CMK (cell line): Measurements from ENCODE around the gene MCF2L2.
"Not testable (repeated sequence)": the region's sequence is repeated elsewhere in the genome, so short reads cannot be mapped to it uniquely, and the experiment has no call there.

ENCODE experiments used
- DNase-seq: peaks from one replicate; pipeline ENCODE4 v3.0.0-alpha.2; 2010; ENCODE audit warnings: low read depth

MCF2L2 gene

DNA sequence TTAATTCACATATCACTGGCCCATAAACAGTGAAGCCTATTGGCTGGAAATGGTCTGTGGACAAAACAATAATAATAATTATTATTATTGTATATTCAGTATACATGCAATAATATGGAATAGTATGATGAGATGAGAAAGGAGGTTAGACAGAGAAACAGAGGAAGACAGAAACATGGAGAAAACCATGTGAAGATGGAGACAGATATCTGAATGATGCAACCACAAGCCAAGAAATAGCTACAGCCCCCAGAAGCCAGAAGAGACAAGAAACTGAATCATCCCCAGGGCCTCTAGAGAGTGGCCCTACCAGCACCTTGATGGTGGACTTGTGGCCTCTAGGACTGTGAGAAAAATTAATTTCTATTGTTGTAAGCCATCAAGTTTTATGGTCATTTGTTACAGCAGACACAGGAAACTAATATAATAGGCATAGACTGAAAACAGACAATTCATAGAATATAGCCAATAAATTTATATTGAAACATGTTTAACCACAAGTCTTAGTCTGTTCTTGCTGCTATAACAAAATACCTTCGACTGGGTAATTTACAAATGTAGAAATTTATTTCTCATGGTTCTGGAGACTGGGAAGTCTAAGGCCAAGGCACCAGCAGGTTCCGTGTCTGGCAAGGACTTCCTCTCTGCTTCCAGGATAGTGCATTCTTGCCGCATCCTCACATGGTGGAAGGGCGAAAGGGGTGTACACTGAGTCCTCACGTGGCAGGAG, 31.6 kb downstream of the MCF2L2 start:
- no peak for DNase-seq

DNA sequence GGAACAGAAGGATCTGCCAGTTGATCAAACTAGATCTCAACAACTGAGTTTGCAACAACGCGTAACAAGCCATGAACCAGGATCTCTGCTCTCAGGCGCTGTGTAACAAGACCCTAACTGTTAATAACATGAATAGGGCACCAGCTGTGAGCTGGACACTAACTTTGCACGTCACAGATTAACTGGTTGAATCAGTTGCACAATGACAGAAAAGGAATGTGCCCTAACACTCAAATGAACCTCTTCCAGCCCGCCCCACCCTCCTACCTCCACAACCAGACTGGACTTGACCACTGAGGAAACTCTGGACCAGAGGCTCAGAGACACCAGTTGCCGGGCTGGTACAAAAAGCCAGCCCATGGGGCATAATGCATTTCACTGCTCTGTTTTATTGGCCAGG, 34.3 kb downstream of the MCF2L2 start:
- no peak for DNase-seq

DNA sequence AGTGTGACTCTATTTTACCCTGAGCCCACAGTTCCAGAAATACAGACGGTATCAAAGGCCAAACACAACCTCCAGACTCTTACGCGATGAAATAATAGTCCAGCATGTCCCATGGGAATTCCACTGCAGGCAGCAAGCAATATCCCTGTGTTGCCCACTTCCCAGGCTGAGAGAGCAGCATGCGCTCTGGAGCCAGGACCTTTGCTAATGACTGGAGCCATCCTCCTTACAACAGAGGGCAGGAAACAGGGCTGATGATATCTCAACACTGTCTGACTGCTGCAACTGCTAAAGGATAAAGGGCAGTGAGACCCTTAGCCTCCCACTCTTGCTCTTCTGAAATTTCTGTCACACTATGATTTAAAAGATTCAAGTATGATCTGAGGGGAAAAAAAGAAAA, 34.8 kb downstream of the MCF2L2 start:
- no peak for DNase-seq

DNA sequence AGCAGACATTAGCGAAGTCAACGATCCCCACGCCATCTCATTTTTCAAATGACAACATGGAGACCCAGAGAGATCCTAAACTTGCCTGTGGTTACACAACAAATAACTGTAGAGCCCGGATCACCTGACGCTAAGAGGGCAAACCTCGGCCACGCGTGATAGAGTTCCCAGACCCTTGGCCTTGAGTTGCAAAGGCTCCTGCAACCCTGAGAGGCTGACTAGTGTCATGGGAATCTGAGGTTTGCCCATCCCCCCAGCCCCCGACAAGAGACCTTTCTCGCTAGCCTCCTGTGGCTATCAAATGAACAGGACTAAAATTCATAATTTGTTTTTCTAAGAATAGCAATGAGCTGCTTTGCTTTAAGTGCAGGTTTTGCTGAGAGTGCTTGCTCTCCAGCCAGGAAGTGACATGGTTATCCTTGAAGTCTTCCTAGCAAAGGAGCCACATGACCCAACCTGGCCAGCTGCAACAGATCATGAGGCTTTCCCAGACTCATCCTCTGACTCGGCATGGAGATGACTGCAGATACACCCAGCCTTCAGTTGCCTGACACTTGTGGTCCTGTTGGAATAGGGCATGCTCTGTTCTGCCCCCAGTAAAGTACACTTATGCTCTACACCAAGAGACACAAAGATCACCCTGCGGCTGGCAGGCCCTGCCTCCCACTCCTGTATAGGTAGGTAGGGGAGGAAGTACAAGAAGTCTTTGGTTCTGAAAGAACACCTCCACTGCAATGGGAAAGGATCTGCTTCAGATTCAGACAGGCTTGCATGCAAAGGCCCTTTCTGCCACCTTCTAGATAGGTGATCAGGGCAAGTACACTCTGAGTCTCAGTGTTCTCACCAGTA, 36.0 kb downstream of the MCF2L2 start:
- no peak for DNase-seq

DNA sequence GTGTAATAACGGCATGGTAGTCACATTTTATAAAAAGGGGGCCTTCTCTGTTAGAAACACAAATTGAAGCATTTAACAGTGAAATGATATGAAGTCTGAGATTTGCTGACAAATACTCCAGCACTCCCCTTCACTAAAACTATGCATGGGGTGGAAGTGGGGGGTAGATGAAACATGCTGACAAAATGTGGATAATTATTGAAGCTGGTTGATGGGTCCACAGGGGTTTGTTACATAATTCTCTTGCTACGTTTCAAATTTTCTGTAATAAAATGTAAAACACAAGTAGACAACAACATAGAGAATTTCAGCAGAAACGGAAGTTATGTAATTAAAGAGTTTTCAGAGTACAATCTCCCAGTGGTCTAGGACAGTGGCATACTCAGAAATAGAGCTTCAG, 37.0 kb downstream of the MCF2L2 start:
- DNase-seq, result no peak

DNA sequence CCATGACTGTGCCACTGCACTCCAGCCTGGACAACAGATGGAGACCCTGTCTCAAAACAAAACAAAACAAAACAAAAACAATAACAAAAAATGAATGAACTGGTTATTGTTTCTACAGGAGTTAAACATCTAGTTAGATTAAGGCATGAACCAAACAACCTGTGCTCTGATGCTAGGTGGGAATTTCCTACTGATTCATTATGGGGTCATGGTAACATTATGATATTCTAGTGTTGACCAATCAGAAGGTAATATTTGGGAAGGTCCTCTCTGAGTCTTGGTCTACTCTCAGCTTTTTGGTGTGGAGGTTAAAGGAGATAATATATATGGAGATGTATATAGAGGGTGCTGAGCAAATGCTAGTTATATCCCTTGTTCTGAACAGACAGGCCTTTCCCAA, 37.6 kb downstream of the MCF2L2 start:
- DNase-seq, result no peak

DNA sequence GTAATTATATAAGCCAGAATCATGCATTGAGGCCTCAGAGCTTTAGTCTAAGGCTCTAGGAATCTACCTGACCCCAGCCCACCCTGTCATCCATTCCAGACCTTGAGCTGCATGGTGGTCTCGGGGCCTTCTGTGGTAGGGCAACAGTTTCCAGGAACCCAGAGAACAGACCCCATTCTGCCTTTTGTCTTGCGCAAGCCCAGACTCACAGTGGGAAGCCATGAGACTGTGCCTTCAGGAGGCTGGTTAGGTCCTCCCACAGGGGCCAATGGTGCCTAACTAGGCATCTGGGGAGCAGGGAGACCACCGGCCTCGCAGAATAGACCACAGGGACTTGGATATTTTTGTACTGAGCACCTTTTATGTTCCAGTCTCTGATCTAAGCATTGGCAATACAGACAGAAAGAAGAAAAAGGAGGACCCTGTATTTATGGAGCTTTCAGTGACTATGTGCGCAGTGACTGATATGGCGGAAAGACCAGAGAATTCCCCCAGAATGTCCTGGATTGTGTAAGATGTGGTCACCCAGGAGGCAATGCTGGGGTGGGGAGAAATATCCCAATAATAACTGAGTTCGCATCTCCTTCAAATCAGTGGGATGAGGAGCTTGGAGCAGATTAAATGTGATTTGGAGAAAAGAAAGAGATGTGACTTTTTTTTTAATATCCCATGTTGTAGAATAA, 40.1 kb downstream of the MCF2L2 start:
- DNase-seq, result no peak

DNA sequence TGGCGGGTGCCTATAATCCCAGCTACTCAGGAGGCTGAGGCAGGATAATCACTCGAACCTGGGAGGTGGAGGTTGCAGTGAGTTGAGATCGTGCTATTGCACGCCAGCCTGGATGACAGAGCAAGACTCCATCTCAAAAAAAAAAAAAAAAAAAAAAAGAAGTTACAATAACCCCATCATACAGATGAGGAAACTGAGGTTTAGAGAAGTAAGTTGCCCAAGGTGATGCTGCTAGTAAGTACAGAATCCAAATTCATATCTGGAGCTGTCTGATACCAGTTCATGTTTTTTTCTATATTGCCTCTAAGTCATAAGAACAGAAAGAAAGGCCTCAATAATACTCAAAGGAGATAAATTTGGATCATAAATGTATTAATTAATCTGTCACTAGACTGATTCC, 40.6 kb downstream of the MCF2L2 start:
- DNase-seq, result no peak

DNA sequence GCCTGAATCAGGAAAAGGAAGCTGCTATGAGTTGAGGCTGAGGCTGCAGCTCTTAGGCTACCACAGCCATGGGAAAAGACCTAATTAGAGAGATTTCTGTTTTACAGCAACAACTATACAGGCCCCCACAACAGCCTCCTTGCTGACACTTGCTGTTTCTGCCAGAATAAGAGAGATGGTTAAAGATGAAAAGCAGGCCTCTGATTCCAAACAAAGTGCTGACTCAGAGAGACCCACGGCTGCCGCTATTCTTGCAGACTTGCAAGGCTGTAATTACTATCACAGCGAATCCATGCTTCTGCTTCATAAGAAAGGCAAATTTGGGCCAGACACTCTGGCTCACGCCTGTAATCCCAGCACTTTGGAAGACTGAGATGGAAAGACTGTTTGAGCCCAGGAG, 41.8 kb downstream of the MCF2L2 start:
- DNase-seq, result no peak

DNA sequence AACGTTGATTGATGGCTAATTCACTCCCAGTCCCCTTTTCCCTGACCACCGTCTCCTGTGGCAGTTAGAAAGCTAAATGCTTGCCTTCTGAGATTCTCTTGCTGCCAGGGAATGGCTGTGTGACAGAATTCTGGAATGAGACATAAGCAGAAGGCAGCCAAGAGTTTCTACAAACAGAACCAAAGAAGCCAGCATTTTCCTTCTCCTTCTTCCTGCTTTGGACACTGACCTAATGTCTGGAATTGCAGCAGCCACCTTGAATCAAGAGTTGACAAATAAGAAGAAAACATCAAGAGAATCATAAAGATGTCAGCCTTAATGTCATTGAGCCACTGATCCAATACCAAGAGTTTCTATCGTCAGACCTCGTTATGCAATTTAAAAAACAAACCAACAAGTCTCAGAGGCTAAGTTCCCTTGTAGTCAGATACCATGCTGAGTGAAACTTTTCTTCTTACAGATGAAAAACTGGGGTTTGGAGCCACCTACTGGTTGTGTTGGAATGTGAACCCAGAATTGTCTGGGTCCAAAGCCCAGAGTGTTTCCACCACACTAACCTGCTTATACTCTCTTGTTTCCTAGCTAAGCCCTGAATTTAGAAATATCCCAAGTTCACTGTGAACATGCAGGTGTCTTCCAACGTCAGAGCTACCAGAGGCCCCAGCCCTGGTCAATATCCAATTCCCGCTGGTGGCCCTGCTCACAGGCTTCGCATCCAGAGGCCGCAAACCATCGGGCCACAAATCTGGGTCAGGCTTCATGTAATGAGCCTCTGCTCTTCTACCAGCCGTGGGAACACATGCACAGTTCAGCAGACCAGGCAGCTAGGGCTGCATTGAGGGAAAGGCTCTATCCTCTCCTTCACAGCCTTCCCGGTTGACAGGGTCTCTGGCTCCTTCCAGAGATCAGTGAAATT, 42.5 kb downstream of the MCF2L2 start:
- no peak for DNase-seq

DNA sequence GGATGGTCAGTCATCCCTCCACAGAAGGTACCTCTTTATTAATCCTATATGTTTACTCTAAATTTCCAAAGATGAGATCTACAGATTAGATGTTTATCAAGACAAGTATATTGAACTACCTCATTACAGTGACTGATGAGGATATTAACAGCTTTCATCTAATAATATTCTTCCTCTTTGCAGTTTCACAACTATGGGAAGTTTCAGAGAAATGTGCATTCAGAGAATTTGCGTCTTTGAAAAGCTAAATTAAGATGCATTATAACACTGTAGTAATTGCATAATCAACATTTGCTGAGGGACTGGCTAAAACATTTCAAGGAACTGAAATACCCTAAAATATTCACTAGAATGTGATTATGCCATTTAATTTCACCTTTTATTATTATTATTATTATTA, 46.7 kb downstream of the MCF2L2 start:
- DNase-seq, result no peak

DNA sequence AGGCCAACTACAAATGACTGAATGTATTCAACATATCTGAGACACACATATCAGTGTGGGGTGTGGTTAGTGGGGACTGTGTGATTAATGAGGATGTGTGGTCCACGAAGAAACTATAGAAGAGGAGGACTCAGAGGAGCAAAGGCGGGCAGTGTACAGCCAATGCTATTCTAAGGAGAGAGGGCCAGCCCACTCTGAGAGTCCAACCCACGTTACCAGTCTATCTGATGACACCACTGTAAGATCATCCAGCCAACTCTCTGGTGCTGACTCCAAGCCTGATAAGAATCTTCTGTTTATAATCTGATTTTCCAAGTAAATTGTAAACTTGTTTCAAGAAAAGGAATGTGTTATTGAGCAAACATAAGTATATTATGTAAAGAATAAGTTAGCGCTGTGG, 47.2 kb downstream of the MCF2L2 start:
- no peak for DNase-seq

DNA sequence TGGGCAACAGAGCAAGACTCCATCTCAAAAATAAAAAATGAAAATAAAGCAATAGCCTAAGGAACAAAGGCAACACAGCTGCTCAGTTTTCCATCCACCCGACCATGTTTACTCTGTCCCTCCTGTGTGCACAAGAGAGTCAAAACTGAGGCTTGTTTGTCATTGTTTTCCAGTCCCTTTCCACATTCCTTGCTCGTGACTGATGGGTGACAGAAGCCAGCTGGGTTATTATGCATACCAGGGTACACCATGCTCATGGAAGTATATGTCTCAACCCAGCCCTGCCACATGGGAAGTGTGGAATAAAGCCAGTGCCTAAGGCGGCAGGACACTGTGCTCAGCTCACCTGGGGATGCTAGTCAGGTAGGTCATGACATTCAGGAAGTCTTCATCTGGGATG, 49.5 kb downstream of the MCF2L2 start:
- no peak for DNase-seq

DNA sequence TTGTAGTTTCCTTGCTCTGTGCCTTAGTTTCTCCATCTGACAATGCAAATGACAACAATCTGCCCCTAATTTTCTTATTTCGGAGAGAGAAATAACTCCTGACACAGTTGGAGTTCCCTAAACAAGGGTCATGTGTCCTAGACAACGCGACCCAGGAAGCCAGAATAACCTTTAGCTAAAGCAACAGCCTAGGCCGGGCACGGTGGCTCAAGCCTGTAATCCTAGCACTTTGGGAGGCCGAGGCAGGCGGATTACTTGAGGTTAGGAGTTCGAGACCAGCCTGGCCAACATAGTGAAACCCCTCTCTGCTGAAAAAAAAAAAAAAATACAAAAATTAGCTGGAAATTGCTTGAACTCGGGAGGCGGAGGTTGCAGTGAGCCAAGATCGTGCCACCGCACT, 49.9 kb downstream of the MCF2L2 start:
- DNase-seq, result no peak

DNA sequence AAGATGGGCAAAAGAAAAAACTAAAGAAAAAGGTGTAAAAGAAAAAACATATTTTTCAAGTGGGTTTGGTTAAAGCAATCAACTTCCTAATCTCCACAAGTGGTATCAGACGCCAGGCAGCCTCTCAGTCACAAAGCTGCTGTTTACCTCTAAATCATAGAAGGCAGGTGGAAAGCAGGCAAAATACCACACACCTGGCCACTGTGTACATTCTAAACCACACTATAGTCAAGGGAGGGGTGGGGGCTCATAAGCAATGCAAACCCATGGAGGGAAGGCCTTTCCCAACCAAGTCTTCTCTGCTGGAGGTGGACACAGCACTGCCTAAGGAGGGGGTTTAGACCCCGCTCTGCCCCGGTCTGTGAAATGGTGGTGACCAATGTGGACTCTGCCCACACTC, 50.4 kb downstream of the MCF2L2 start:
- DNase-seq, result no peak

DNA sequence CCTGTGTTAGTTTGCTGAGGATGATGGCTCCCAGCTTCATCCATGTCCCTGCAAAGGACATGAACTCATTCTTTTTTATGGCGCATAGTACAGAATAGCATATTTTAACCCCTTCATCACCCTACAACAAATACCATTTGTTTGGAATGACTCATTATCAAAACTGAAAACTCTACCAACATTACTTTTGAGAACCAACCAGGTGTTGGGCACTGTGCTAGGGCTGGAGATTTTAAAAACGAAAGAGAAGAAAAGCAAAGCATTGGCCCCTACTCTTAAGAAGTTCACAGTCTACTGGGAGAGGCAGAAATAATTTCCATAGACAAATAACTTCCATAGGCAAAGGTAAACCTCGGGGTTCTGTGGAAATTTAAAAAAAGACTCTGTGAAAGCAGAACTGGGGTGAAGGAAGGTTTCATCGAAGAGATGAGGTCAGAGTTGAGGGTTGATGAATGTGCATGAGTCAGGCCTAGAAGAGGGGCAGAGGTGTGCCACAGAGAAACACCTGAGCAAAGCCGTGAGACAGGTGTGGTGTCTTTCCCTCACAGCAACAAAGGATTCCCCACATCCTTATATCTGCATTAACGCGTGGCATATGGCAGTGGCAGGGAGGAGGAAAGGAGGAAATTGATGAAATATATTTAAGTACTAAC, 51.0 kb downstream of the MCF2L2 start:
- no peak for DNase-seq

DNA sequence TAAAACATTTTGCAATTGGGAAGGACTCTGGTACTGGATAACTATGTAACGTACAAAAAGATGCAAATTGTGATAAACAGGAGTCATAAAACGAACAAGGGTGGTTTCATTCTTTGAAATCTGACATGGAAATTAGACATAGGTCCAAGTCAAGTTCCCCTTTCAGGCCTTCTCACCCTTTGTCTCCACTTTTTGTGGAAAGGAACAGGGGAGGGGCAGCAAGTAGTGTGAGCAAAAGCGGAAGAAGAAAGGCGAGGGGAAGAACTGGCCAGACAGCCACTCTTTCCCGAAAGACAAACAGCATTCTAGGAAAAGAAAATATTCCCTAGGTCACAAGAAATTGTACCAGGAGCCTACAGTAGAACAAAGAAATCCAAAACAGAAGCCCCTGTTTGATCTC, 52.6 kb downstream of the MCF2L2 start:
- DNase-seq, result no peak

DNA sequence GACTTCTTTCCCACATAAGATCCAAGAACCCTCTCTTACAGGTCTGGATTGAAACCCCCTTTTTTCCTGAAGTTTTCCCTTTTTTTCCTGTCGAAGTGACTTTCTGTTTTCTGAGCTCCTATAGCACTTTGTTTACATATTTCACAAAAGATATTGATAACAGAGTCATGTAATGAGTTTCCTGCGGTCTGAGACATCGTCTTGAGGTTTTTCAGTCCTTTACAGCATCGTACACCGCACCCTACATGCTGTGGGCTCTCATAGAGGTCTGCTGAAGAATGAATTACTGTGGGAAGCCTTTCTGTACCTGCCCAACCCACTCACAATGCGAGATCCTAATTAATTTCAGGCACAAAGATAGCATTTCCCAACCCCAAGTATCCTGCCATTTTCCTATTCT, 53.1 kb downstream of the MCF2L2 start:
- DNase-seq, result no peak

DNA sequence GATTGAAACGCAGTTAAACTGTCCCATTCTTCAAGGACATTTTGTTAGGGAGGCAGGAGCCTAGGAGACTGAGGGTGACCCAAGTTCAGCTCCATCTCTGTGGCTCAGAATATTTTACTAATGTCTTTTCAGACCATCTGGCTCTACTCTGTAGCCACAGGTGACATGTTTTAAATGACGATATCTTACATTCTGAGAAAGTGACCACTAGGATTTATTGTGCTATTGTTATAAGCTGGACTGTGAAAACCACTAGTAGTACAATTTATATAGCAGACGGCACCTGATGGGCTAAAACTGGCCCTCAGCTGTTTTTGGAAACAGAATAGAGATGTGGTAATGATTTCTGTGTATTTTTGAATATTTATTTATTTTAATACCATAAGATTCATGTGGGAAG, 55.5 kb downstream of the MCF2L2 start:
- no peak for DNase-seq

DNA sequence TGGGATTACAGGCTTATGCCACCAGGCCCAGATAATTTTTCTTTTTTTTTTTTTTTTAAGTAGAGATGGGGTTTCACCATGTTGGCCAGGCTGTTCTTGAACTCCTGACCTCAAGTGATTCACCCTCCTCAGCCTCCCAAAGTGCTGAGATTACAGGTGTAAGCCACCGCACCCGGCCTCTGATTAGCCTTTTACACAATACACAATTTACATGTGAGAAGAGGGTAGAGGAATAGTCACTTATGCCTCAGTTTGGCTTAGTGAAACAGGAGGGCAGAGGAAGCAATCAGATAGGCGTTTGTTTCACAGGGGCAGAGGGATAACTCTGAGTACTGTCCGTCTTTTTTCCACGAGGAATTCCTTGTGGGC, 56.8 kb downstream of the MCF2L2 start:
- not testable (repeated sequence) for DNase-seq

DNA sequence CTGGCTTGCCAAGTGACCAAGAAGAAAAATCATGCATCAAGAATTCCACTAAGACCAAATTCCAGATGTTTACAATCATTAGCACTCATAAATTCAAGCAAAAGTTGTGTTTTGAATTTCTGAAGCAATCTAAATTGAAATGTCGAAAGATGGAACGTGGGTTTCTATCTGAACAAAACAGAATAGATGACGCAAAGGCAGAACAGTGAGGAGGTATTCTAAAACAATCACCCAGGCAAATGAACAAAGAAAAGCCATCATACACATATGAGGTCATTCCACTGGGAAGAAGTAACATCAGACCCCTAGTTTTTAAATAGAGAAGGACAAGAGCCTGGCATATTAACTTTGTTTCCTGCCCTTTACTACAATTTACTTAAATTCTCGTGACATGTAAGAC, 58.0 kb downstream of the MCF2L2 start:
- DNase-seq, result no peak

DNA sequence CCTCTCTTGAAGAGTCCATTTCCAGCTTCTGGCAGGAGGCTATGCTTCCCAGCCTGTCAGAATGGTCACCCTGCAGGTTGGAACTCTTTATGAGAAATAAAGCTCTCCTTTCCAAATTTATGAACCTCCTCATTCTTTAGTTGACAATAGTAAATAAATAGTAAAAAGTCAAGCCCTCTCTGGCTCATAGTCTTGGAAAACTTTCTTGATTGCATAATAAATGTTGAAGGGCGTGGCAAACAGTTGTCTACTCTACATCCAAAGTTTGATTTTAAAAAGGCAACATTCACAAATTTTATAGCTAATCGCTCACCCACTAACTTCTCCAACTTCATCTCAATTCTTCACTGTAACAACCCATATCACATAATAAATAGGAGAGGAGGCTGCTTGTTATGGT, 58.8 kb downstream of the MCF2L2 start:
- no peak for DNase-seq
